GM12878 (cell line): Measurements from ENCODE around the gene BACE2. TPM values are rescaled to one million over a fixed set of nuclear protein-coding genes. Genes with fewer than 3 reads are reported as not detected.

Experiments
- ATAC-seq: fragments of 200-7000 bp; cut with Tn5 transposase; 3 replicates; pipeline ENCODE4 v1.9.1; 2020; ENCODE audit warnings: mild to moderate bottlenecking, moderate library complexity
- BruUV-seq: library from RNA; stranded (reverse); fragments of 400-500 nt; replicated peaks from 2 replicates; lab custom pipeline; 2021; lab: Mats Ljungman, UMichigan
- CTCF ChIA-PET: fragments of 300-600 bp; sonication (Branson Sonifier 250); formaldehyde crosslinking; extraction: SDS; loops from one replicate; lab custom pipeline; 2021; ENCODE audit warnings: inconsistent platforms; lab: Yijun Ruan, JAX
- POLR2A ChIA-PET: fragments of 350-600 bp; formaldehyde crosslinking; extraction: SDS; loops from one replicate; lab custom pipeline; 2021; ENCODE audit warnings: inconsistent platforms; lab: Charles Lee
- RAD21 ChIA-PET: fragments of 300-600 bp; sonication (Branson Sonifier 250); formaldehyde crosslinking; loops from one replicate; lab custom pipeline; 2023; ENCODE audit warnings: antibody characterized with exemption; ENCODE audit not compliant: unreplicated experiment; lab: Charles Lee
- SMC1A ChIA-PET: fragments of 300-600 bp; sonication (Branson Sonifier 250); formaldehyde crosslinking; loops from one replicate; lab custom pipeline; 2023; ENCODE audit not compliant: unreplicated experiment, uncharacterized antibody; lab: Charles Lee
- DNase-seq: peaks from one replicate; pipeline ENCODE4 v3.0.0-alpha.2; 2011; ENCODE audit warnings: low read depth, low spot score
- FAIRE-seq: peaks from 3 replicates; lab custom pipeline; 2011; peaks lifted over from hg19 to GRCh38; lab: Jason Lieb, UNC
- H2AFZ ChIP-seq: 2 replicates; pipeline ENCODE4 v1.6.0; 2011; ENCODE audit warnings: low read depth, low read length, control low read depth; ENCODE audit not compliant: control insufficient read depth
- H3K27ac ChIP-seq: 2 replicates; pipeline ENCODE4 v1.5.1; 2011; ENCODE audit warnings: control low read depth; ENCODE audit not compliant: control insufficient read depth, insufficient read depth
- H3K27me3 ChIP-seq, 2 experiments: replicated peaks in 1 of 2; 2 replicates each; pipeline versions ENCODE4 v1.6.0 to v1.6.1; 2011; ENCODE audit warnings: low read length in 1 of 2; ENCODE audit not compliant: control insufficient read depth in 2 of 2, insufficient read depth in 2 of 2
- H3K36me3 ChIP-seq, 2 experiments: 2 replicates each; pipeline ENCODE4 v1.5.1; 2011; ENCODE audit warnings: low read length in 1 of 2; ENCODE audit not compliant: control insufficient read depth in 2 of 2, insufficient read depth in 2 of 2
- H3K4me1 ChIP-seq: 2 replicates; pipeline ENCODE4 v1.6.1; 2011; ENCODE audit warnings: mild to moderate bottlenecking, low read length, moderate library complexity, mixed read lengths; ENCODE audit not compliant: control insufficient read depth, insufficient read depth
- H3K4me2 ChIP-seq: 2 replicates; pipeline ENCODE4 v1.6.0; 2011; ENCODE audit warnings: control low read depth; ENCODE audit not compliant: control insufficient read depth, insufficient read depth
- H3K4me3 ChIP-seq: fragments of 200-600 bp; sonication (generic); 2 replicates; pipeline ENCODE4 v1.5.1; 2016
- H3K79me2 ChIP-seq: 2 replicates; pipeline ENCODE4 v1.6.0; 2011; ENCODE audit warnings: low read length; ENCODE audit not compliant: control insufficient read depth, insufficient read depth
- H3K9ac ChIP-seq: 2 replicates; pipeline ENCODE4 v1.8.0; 2011; ENCODE audit warnings: low read length, control low read depth, mixed read lengths; ENCODE audit not compliant: control insufficient read depth, insufficient read depth
- H3K9me3 ChIP-seq: replicated peaks from 3 replicates; pipeline ENCODE4 v1.5.1; 2011; ENCODE audit warnings: mild to moderate bottlenecking, low read length; ENCODE audit not compliant: control insufficient read depth, insufficient read depth
- H4K20me1 ChIP-seq: 2 replicates; pipeline ENCODE4 v1.6.0; 2011; ENCODE audit not compliant: control insufficient read depth, insufficient read depth
- ASH2L ChIP-seq: fragments of 300-600, 200-600 bp; sonication (generic); IDR thresholded peaks from 2 replicates; pipeline ENCODE4 v1.6.1; 2017; ENCODE audit warnings: low read depth, mild to moderate bottlenecking, borderline replicate concordance
- ATF7 ChIP-seq: fragments of 450-650 bp; IDR thresholded peaks from 2 replicates; pipeline ENCODE4 v1.6.1; 2016; ENCODE audit warnings: low read depth, mild to moderate bottlenecking
- BHLHE40 ChIP-seq, 2 experiments: fragments of 450-650 bp in 1 of 2; IDR thresholded peaks; 2 replicates each; pipeline ENCODE4 v1.6.1; 2011 to 2017; ENCODE audit warnings: low read depth in 2 of 2, borderline replicate concordance in 1 of 2, improper control_type of control experiment in 1 of 2, low read length in 1 of 2, mild to moderate bottlenecking in 1 of 2
- ETV6 ChIP-seq, 2 experiments: fragments of 450-650 bp in 1 of 2; IDR thresholded peaks in 1 of 2; conservative IDR thresholded peaks in 1 of 2; 2 replicates each; pipeline ENCODE4 v1.6.1; 2014; ENCODE audit warnings: antibody characterized with exemption in 1 of 2, borderline replicate concordance in 1 of 2, low read depth in 1 of 2, mild to moderate bottlenecking in 1 of 2, moderate library complexity in 1 of 2
- HDAC2 ChIP-seq: fragments of 200-600 bp; sonication (generic); IDR thresholded peaks from 2 replicates; pipeline ENCODE4 v1.6.1; 2017
- RUNX3 ChIP-seq: IDR thresholded peaks from 2 replicates; pipeline ENCODE4 v1.6.1; 2012; ENCODE audit warnings: low read length, inconsistent platforms
- SMAD5 ChIP-seq: IDR thresholded peaks from 2 replicates; pipeline ENCODE4 v1.6.1; 2016; ENCODE audit warnings: antibody characterized with exemption, low read depth
- WGBS: methylation state at CpG from one replicate; pipeline ENCODE4 v1.1.6; 2016; ENCODE audit warnings: low lambda C conversion rate; ENCODE audit not compliant: insufficient replicate concordance, insufficient coverage; ENCODE audit errors: missing lambda C conversion rate; 5-methylcytosine and 5-hydroxymethylcytosine counted together
- in situ Hi-C: fragments of 300-500 bp; cut with MboI; formaldehyde crosslinking; loops from 9 replicates; pipeline ENCODE4 v1.14.3; 2018; ENCODE audit warnings: mixed read lengths
- intact Hi-C: fragments of 100-400 bp; cut with micrococcal nuclease; formaldehyde crosslinking; loops from one replicate; pipeline ENCODE4 v1.14.2; 2022; ENCODE audit not compliant: unreplicated experiment
- polyA plus RNA-seq, 11 experiments: library from polyadenylated mRNA; depleted of rRNA in 4 of 11; unstranded in 6 of 11; stranded (reverse) in 5 of 11; fragments of >200 nt; fragmentation: Nextera tagmentation in 4 of 11; fragmentation: Illumina TruSeq in 1 of 11; extraction: Ambion mirVana in 4 of 11; extraction: Trizol in 1 of 11; gene quantifications; 1 replicate in 1 of 11; 2 replicates in 10 of 11; pipeline versions ENCODE4 v1.2.1 to v1.2.3, GENCODE V29; 2011 to 2016; ENCODE audit warnings: inconsistent platforms in 2 of 11, missing spikeins in 2 of 11, low read depth in 1 of 11
- total RNA-seq, 4 experiments: library from RNA; depleted of rRNA in 3 of 4; stranded (reverse); fragments of >200 nt in 3 of 4; fragmentation: Illumina TruSeq in 1 of 4; extraction: Trizol in 1 of 4; gene quantifications; 2 replicates each; pipeline versions ENCODE4 v1.2.1 to v1.2.3, GENCODE V29; 2013 to 2021
- TF ChIP-seq, protein P1 (sequence below): fragments of 450-650 bp; formaldehyde crosslinking; IDR thresholded peaks from 2 replicates; pipeline ENCODE4 v1.4.0; 2020; ENCODE audit warnings: mild to moderate bottlenecking, moderate library complexity

Gene BACE2
- total and polyA plus RNA-seq, 10 of the 15 experiments (the other 5 are each of a cell fraction or from before 2014, with no cell fraction given) = 0.04 to 0.69 (median 0.18) TPM; not detected in 5

DNA sequence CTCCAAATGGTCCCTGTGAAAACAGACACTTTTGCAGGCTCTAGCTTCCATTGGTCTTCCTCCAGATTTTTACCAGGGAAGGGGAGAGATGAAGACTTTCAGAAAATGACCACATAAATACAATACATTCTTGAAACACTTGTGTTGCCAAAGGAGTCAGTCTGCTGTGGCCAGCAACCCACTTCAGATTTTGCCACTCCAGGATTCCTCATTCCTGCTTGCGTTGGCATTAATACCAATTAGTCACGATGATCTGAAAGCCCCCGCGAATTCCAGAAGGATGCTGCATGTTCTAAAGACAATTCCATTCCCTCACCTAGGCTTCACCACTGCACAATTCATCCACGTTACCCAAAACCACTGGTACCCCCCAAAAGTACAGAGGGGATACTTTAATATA lies 7.9 kb upstream of the BACE2 start:
- H2AFZ ChIP-seq = no peak overlapping the region
- ChIA-PET CTCF (no interaction called here), POLR2A (no interaction called here)

More for the DNA sequence above, 7.9 kb upstream of the BACE2 start:
- no TSS peak for BruUV-seq
- SMC1A ChIA-PET = no interaction called here
- no peak for FAIRE-seq
- Histone ChIP-seq H3K4me1 (no peaks in the 10 kb centered on the region), H3K4me2 (no peak overlapping the region), H3K79me2 (no peaks in the 10 kb centered on the region), H3K27ac (no peak overlapping the region), H3K9me3 (no peaks in the 10 kb centered on the region; the same call in 2 of the 3 replicates), H3K36me3 (no peaks in the 10 kb centered on the region), H3K4me3 (no peak overlapping the region)
- in situ Hi-C loops (no loop called here), intact Hi-C loops (no loop called here)
- RAD21 ChIA-PET = no interaction called here
- no peak for ATAC-seq
- DNase-seq = no peak
- 68% methylated on average over 5 of the region's 5 CpGs for WGBS
- no peak for TF ChIP-seq BHLHE40 (IDR thresholded peaks at IDR 0.05; ENCODE audit: borderline replicate concordance in 1 of 2, low read depth in 2 of 2, low read length in 1 of 2)
- no peak for TF ChIP-seq ATF7
- TF ChIP-seq, protein P1, sequence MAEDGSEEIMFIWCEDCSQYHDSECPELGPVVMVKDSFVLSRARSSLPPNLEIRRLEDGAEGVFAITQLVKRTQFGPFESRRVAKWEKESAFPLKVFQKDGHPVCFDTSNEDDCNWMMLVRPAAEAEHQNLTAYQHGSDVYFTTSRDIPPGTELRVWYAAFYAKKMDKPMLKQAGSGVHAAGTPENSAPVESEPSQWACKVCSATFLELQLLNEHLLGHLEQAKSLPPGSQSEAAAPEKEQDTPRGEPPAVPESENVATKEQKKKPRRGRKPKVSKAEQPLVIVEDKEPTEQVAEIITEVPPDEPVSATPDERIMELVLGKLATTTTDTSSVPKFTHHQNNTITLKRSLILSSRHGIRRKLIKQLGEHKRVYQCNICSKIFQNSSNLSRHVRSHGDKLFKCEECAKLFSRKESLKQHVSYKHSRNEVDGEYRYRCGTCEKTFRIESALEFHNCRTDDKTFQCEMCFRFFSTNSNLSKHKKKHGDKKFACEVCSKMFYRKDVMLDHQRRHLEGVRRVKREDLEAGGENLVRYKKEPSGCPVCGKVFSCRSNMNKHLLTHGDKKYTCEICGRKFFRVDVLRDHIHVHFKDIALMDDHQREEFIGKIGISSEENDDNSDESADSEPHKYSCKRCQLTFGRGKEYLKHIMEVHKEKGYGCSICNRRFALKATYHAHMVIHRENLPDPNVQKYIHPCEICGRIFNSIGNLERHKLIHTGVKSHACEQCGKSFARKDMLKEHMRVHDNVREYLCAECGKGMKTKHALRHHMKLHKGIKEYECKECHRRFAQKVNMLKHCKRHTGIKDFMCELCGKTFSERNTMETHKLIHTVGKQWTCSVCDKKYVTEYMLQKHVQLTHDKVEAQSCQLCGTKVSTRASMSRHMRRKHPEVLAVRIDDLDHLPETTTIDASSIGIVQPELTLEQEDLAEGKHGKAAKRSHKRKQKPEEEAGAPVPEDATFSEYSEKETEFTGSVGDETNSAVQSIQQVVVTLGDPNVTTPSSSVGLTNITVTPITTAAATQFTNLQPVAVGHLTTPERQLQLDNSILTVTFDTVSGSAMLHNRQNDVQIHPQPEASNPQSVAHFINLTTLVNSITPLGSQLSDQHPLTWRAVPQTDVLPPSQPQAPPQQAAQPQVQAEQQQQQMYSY (CRISPR knock-in tag) = no peak
- TF ChIP-seq ETV6 (conservative IDR thresholded peaks at IDR 0.05 in 1 of 2, IDR thresholded peaks at IDR 0.05 in 1 of 2; ENCODE audit: borderline replicate concordance in 1 of 2, low read depth in 1 of 2) = no peak
- TF ChIP-seq RUNX3 = no peak
- no peak for TF ChIP-seq ASH2L
- TF ChIP-seq SMAD5 = no peak
- TF ChIP-seq HDAC2 = no peak
- TF ChIP-seq, all 136 proteins: peak for 0
- H3K27me3 ChIP-seq = no peaks in the 10 kb centered on the region
- no peaks in the 10 kb centered on the region for H4K20me1 ChIP-seq
- H3K9ac ChIP-seq = no peak overlapping the region
